Keratinocyte (primary cell): ENCODE data around the gene SLC9A2. TPM values are rescaled to one million over a fixed set of nuclear protein-coding genes. Genes with fewer than 3 reads are reported as not detected.
A peak's percentile ranks its signal among the peaks of the same experiment; 100 is the strongest.

Experiments used
- DNase-seq: peaks from one replicate; pipeline ENCODE4 v3.0.0-alpha.2; 2011; ENCODE audit warnings: low read depth, missing footprints, low spot score
- FAIRE-seq: peaks from 2 replicates; lab custom pipeline; 2011; peaks lifted over from hg19 to GRCh38; lab: Jason Lieb, UNC
- H2AFZ ChIP-seq: 2 replicates; pipeline ENCODE4 v1.6.0; 2012; ENCODE audit warnings: low read length, control low read depth, inconsistent platforms; ENCODE audit not compliant: control insufficient read depth
- H3K27ac ChIP-seq: 2 replicates; pipeline ENCODE4 v1.5.1; 2011; ENCODE audit warnings: low read length; ENCODE audit not compliant: control insufficient read depth, insufficient read depth
- H3K27me3 ChIP-seq: 3 replicates; pipeline ENCODE4 v1.6.0; 2011; ENCODE audit warnings: low read length; ENCODE audit not compliant: control insufficient read depth, insufficient read depth; ENCODE audit errors: extremely low read depth
- H3K36me3 ChIP-seq, 2 experiments: 2 replicates in 1 of 2; 3 replicates in 1 of 2; pipeline ENCODE4 v1.5.1; 2011; ENCODE audit warnings: low read length in 2 of 2, mild to moderate bottlenecking in 1 of 2; ENCODE audit not compliant: control insufficient read depth in 2 of 2, insufficient read depth in 2 of 2; ENCODE audit errors: extremely low read depth in 1 of 2
- H3K4me1 ChIP-seq: 3 replicates; pipeline ENCODE4 v1.5.1; 2011; ENCODE audit warnings: low read length; ENCODE audit not compliant: control insufficient read depth, insufficient read depth; ENCODE audit errors: extremely low read depth
- H3K4me2 ChIP-seq: 3 replicates; pipeline ENCODE4 v1.6.0; 2011; ENCODE audit warnings: low read depth, low read length; ENCODE audit not compliant: control insufficient read depth, insufficient read depth; ENCODE audit errors: extremely low read depth
- H3K4me3 ChIP-seq, 3 experiments: fragments of 200-600 bp in 1 of 3; sonication (generic) in 1 of 3; 2 replicates in 2 of 3; 3 replicates in 1 of 3; pipeline ENCODE4 v1.5.1; 2011 to 2016; ENCODE audit warnings: low read length in 3 of 3, mild to moderate bottlenecking in 3 of 3, control low read depth in 2 of 3, inconsistent platforms in 1 of 3, low read depth in 1 of 3, mixed read lengths in 1 of 3, mixed run types in 1 of 3, moderate library complexity in 1 of 3; ENCODE audit not compliant: control insufficient read depth in 2 of 3, insufficient read depth in 2 of 3; ENCODE audit errors: extremely low read depth in 1 of 3
- H3K79me2 ChIP-seq: 2 replicates; pipeline ENCODE4 v1.6.0; 2012; ENCODE audit warnings: low read length; ENCODE audit not compliant: control insufficient read depth, insufficient read depth
- H3K9ac ChIP-seq: 3 replicates; pipeline ENCODE4 v1.6.0; 2011; ENCODE audit warnings: low read length; ENCODE audit not compliant: control insufficient read depth, insufficient read depth; ENCODE audit errors: extremely low read depth
- H3K9me1 ChIP-seq: 3 replicates; pipeline ENCODE4 v1.6.0; 2011; ENCODE audit warnings: low read length; ENCODE audit not compliant: control insufficient read depth, insufficient read depth; ENCODE audit errors: extremely low read depth
- H3K9me3 ChIP-seq: 2 replicates; pipeline ENCODE4 v1.5.1; 2012; ENCODE audit warnings: low read depth, low read length; ENCODE audit not compliant: control insufficient read depth
- H4K20me1 ChIP-seq: 3 replicates; pipeline ENCODE4 v1.6.0; 2011; ENCODE audit warnings: low read length; ENCODE audit not compliant: control insufficient read depth, insufficient read depth; ENCODE audit errors: extremely low read depth
- EZH2 ChIP-seq: IDR thresholded peaks from one replicate; pipeline ENCODE4 v1.6.1; 2012; ENCODE audit warnings: inconsistent platforms, mild to moderate bottlenecking, low read length, moderate library complexity
- dilution Hi-C: fragments of 300-500 bp; cut with MboI; formaldehyde crosslinking; loops from one replicate; pipeline ENCODE4 v1.7.0; 2020; ENCODE audit warnings: low sequenced_read_pairs; ENCODE audit not compliant: extremely low pct_ligation_motif_present
- polyA plus RNA-seq, 5 experiments: library from polyadenylated mRNA; depleted of rRNA in 3 of 5; stranded (reverse) in 3 of 5; stranded (forward) in 1 of 5; unstranded in 1 of 5; fragments of >200 nt; gene quantifications; 1 replicate in 1 of 5; 2 replicates in 3 of 5; 3 replicates in 1 of 5; pipeline versions ENCODE4 v1.2.1 to v1.2.3, GENCODE V29; 2011 to 2012; ENCODE audit warnings: missing spikeins in 2 of 5, low read depth in 1 of 5, low replicate concordance in 1 of 5
- TF ChIP-seq, protein P1 (sequence below), 3 experiments: IDR thresholded peaks in 1 of 3; conservative IDR thresholded peaks in 1 of 3; optimal IDR thresholded peaks in 1 of 3; 2 replicates in 2 of 3; 3 replicates in 1 of 3; pipeline versions ENCODE3 to v1.5.1; 2011; ENCODE audit warnings: low read length in 3 of 3, mild to moderate bottlenecking in 3 of 3, moderate library complexity in 2 of 3, control low read depth in 1 of 3, inconsistent platforms in 1 of 3; ENCODE audit not compliant: insufficient read depth in 2 of 3; ENCODE audit errors: extremely low read depth in 1 of 3

Gene SLC9A2
- polyA plus RNA-seq, 1 donor (not counting 4 experiments of a cell fraction or from before 2014, with no cell fraction given), result 0.13 TPM

DNA sequence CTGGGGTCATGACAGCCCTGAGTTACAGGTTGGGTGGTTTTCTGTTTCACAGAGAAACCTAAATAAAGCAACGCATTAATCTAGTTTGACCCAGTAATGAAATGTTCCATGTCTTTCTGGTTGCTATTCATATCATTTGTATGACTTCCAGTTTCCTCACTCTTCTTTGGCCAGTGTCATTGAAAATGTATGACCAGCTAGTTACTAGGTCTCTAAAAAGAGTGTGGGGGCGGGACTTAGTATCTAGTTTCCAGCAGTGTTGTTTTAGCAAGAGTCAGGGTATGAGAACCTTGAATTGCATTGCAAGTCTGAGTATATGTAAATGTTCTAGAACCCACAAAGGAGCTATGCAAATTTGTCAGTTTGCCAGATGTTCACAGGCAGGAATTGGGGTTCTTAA lies 47.7 kb downstream of the SLC9A2 start:
- no peaks in the 10 kb centered on the region for H4K20me1 ChIP-seq
- H3K27ac ChIP-seq, result no peak overlapping the region
- peaks cover 13% of the 10 kb centered on the region for H3K4me1 ChIP-seq
- no peak overlapping the region for H3K4me2 ChIP-seq
- FAIRE-seq, result peak; percentile 43
- DNase-seq, result no peak
- no peaks in the 10 kb centered on the region for H3K9me1 ChIP-seq
- dilution Hi-C loops, result no loop called here
- H3K36me3 ChIP-seq, result no peaks in the 10 kb centered on the region
- H3K27me3 ChIP-seq, result no peaks in the 10 kb centered on the region
- H3K9ac ChIP-seq, result no peak overlapping the region
- TF ChIP-seq, protein P1, sequence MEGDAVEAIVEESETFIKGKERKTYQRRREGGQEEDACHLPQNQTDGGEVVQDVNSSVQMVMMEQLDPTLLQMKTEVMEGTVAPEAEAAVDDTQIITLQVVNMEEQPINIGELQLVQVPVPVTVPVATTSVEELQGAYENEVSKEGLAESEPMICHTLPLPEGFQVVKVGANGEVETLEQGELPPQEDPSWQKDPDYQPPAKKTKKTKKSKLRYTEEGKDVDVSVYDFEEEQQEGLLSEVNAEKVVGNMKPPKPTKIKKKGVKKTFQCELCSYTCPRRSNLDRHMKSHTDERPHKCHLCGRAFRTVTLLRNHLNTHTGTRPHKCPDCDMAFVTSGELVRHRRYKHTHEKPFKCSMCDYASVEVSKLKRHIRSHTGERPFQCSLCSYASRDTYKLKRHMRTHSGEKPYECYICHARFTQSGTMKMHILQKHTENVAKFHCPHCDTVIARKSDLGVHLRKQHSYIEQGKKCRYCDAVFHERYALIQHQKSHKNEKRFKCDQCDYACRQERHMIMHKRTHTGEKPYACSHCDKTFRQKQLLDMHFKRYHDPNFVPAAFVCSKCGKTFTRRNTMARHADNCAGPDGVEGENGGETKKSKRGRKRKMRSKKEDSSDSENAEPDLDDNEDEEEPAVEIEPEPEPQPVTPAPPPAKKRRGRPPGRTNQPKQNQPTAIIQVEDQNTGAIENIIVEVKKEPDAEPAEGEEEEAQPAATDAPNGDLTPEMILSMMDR (optimal IDR thresholded peaks at IDR 0.05 in 1 of 3, IDR thresholded peaks at IDR 0.05 in 1 of 3, conservative IDR thresholded peaks at IDR 0.05 in 1 of 3; ENCODE audit: extremely low read depth in 1 of 3, insufficient read depth in 2 of 3, low read length in 3 of 3), result no peak
- no peak for TF ChIP-seq EZH2
- no peaks in the 10 kb centered on the region for H3K79me2 ChIP-seq
- H3K4me3 ChIP-seq, result no peak overlapping the region
- H2AFZ ChIP-seq, result no peak overlapping the region
- no peaks in the 10 kb centered on the region for H3K9me3 ChIP-seq

DNA sequence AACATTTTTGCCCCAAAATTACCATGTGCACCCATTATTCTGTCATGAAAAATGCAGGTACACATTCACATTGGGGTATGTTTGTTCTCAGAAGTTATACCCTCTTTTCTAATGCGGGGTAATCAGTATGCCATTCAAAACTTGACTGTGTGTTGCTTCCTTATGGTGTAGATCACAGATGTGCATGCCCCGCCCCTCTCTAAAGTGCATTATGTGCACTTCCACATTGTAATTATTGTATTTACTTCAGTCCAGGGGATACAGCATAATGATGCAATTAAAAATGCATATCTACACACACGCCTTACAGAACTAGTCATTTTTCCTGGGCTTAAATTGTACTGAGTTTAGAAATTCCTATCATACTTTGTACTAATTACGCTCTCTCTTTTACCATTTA lies 48.8 kb downstream of the SLC9A2 start:
- H3K4me1 ChIP-seq, result peaks cover 13% of the 10 kb centered on the region
- no peak for FAIRE-seq
- dilution Hi-C loops, result no loop called here
- H3K9me1 ChIP-seq, result no peaks in the 10 kb centered on the region
- no peak overlapping the region for H2AFZ ChIP-seq
- no peak overlapping the region for H3K4me3 ChIP-seq
- H4K20me1 ChIP-seq, result no peaks in the 10 kb centered on the region
- no peak for DNase-seq
- H3K27me3 ChIP-seq, result no peaks in the 10 kb centered on the region
- TF ChIP-seq, protein P1 (optimal IDR thresholded peaks at IDR 0.05 in 1 of 3, IDR thresholded peaks at IDR 0.05 in 1 of 3, conservative IDR thresholded peaks at IDR 0.05 in 1 of 3; ENCODE audit: extremely low read depth in 1 of 3, insufficient read depth in 2 of 3, low read length in 3 of 3), result no peak
- TF ChIP-seq EZH2, result no peak
- H3K79me2 ChIP-seq, result no peaks in the 10 kb centered on the region
- no peak overlapping the region for H3K4me2 ChIP-seq
- no peak overlapping the region for H3K9ac ChIP-seq
- H3K27ac ChIP-seq, result no peak overlapping the region
- H3K9me3 ChIP-seq, result no peaks in the 10 kb centered on the region
- no peaks in the 10 kb centered on the region for H3K36me3 ChIP-seq
